Measurements from ENCODE around the gene KATNB1. TPM values are rescaled to one million over a fixed set of nuclear protein-coding genes. Genes with fewer than 3 reads are reported as not detected.

KATNB1 gene
- total RNA-seq, 1 donor from 2014 or later, result 18.0 TPM

DNA sequence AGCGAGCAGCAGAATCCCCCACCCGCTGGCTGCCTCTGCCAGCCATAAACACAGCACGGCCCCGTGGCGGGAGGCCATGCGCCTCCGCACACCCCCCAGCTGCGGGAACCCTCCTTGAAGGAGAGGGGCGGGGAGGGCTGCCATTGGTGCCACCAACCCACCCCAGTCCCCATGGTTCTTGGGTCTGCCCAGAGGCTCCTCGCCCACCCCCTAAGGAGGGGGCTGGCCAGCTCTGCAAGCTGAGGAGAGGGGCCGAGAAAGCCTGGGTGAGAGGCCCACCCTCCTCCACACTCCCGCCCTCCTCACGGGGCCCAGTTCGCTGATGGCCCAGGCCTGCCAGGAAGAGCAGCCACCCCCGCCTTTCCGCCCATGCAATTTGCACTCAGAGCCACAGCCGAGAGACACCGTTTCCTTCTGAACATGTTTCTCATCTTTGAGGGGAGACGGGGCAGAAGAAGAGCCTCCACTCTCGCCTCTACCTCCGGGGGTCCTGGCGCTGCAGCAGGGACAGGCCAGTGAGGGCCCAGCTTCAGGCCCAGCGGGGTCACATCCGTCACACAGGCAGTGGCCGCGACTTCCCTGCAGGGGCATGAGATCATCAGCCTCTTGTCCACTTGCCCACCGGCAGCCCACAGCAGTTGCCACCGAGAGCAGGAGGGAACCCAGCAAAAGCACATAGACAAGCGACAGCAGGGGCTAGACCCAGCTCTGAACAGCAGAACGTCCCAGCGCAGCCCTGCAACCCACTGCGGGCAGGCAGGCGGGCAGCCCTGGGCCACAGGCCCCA lies 23.0 kb downstream of the KATNB1 start:
- TF ChIP-seq, protein P1, sequence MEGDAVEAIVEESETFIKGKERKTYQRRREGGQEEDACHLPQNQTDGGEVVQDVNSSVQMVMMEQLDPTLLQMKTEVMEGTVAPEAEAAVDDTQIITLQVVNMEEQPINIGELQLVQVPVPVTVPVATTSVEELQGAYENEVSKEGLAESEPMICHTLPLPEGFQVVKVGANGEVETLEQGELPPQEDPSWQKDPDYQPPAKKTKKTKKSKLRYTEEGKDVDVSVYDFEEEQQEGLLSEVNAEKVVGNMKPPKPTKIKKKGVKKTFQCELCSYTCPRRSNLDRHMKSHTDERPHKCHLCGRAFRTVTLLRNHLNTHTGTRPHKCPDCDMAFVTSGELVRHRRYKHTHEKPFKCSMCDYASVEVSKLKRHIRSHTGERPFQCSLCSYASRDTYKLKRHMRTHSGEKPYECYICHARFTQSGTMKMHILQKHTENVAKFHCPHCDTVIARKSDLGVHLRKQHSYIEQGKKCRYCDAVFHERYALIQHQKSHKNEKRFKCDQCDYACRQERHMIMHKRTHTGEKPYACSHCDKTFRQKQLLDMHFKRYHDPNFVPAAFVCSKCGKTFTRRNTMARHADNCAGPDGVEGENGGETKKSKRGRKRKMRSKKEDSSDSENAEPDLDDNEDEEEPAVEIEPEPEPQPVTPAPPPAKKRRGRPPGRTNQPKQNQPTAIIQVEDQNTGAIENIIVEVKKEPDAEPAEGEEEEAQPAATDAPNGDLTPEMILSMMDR (IDR thresholded peaks at IDR 0.05), result no peak
- no peak overlapping the region for H3K4me3 ChIP-seq
- DNase-seq (peak; percentile 45), ATAC-seq (no peak)
- peaks cover 12% of the 10 kb centered on the region for H3K4me1 ChIP-seq
- no peaks in the 10 kb centered on the region for H3K27me3 ChIP-seq (ENCODE audit: low read depth)
- H3K36me3 ChIP-seq, result peaks cover 65% of the 10 kb centered on the region
- intact Hi-C loops (cut with DNase I), result no loop called here
- H3K9me3 ChIP-seq, result no peaks in the 10 kb centered on the region
- peak overlapping the region; percentile 49 for H3K27ac ChIP-seq

DNA sequence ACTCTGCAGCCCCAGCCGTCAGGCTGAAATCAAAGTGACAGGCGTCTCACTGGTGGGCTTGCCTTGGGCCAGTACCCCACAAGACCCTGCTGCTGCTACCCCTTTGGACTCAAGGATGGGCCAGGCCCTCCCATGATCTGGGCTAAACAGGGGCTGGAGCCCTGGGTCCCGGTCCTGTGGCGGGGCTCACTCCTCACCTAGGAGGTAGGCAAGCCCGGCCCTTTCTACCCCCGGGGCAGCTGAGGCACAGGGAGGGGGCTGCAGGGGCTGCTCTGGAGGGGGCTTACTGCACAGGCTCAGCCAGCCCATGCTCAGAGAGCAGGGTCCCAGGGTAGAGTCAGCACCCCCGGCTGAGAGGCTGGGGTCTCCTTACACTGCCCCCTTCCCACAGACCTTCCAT lies 23.6 kb downstream of the KATNB1 start:
- DNase-seq, result peak; percentile 43
- H3K27me3 ChIP-seq (ENCODE audit: low read depth), result no peaks in the 10 kb centered on the region
- peaks cover 68% of the 10 kb centered on the region for H3K36me3 ChIP-seq
- H3K27ac ChIP-seq, result peak overlapping the region; percentile 11
- no peak for ATAC-seq
- TF ChIP-seq, protein P1 (IDR thresholded peaks at IDR 0.05), result no peak
- H3K4me1 ChIP-seq, result peaks cover 12% of the 10 kb centered on the region
- no peaks in the 10 kb centered on the region for H3K9me3 ChIP-seq
- intact Hi-C loops (cut with DNase I), result no loop called here
- H3K4me3 ChIP-seq, result no peak overlapping the region

DNA sequence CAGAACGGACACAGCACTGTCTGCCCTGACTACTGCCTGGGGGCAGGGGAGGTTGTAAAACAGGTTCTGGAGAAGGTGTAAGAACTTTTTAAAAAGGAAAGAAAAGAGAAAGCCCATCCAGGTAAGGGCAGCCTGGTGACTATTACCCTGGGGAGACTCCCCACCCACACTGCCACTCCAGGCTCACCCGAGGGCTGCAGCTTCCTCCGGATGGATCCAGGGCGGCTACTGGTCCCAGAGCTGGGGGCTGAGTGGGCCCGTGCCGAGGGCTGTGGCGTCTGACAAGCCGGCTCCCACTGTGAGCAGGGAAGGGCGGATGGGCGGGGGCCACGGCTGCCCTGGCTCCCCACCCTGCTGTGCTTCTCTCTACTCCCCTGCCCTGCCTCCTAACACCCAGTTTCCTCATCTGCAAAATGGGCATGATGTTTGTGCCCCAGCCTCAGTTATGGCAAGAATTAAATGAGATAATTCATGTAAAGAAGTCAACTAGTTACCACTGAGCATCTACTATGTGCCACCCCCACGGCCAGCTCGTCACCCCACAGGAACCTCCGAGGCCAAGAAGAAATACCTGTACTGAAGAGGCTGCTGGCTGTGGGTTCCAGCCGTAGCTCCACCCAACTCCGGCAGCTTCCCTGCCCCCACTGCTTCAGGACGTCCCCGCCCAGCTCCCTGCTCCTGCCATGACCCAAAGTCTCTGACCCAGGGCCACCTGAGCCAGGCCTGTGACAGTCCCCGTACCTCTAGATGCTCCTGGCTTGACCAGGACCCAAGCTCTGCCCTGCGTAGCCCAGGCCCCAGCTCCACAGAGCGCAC lies 24.2 kb downstream of the KATNB1 start:
- Histone ChIP-seq H3K27me3 (ENCODE audit: low read depth) (no peaks in the 10 kb centered on the region), H3K4me1 (peaks cover 12% of the 10 kb centered on the region), H3K27ac (peak overlapping the region; percentile 11), H3K4me3 (no peak overlapping the region), H3K9me3 (no peaks in the 10 kb centered on the region), H3K36me3 (peaks cover 72% of the 10 kb centered on the region)
- TF ChIP-seq, protein P1 (IDR thresholded peaks at IDR 0.05), result no peak
- intact Hi-C loops (cut with DNase I), result no loop called here
- ATAC-seq (no peak), DNase-seq (peak; percentile 44)

DNA sequence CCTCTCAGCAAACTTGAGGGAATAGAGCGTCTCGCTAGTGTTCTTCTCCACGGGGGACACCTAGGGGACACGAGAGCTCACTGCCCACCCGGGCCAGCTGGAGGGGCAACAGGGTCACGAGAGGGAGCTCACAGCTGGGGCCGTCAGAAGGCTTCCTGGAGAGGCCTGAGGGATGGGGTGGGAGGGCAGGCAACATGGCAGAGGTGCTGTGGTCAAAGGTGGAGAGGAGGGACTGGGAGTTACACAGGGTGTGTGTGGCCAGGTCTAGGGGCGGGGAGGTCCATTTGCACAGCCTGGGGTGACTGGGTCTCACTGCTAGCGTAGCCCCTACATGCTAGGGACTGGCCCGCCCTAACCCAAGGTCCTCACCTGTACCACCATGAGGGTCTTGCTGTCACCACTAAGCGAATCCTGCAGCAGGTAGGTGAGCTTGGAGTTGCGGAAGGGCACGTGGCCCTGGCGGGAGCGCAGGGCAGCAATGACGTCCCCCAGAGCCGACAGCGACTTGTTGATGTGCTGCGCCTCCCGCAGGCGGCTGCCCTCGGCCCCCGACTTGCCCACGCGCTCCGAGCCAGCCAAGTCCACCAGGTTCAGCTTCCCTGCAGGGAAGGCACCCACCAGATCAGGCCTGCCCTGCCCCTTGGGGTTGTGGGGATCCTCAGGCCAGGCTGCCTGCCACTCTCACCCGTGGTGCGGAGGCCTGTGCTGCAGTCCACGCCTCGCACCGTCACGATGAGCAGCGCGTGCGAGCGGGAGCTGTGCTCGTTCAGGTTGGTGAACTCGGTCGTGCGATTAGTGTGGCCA lies 25.0 kb downstream of the KATNB1 start:
- Histone ChIP-seq H3K9me3 (no peaks in the 10 kb centered on the region), H3K36me3 (peaks cover 72% of the 10 kb centered on the region), H3K4me3 (no peak overlapping the region), H3K27me3 (ENCODE audit: low read depth) (no peaks in the 10 kb centered on the region), H3K27ac (no peak overlapping the region), H3K4me1 (peaks cover 12% of the 10 kb centered on the region)
- ATAC-seq (no peak), DNase-seq (peak; percentile 41)
- TF ChIP-seq, protein P1 (IDR thresholded peaks at IDR 0.05), result no peak
- intact Hi-C loops (cut with DNase I), result no loop called here

DNA sequence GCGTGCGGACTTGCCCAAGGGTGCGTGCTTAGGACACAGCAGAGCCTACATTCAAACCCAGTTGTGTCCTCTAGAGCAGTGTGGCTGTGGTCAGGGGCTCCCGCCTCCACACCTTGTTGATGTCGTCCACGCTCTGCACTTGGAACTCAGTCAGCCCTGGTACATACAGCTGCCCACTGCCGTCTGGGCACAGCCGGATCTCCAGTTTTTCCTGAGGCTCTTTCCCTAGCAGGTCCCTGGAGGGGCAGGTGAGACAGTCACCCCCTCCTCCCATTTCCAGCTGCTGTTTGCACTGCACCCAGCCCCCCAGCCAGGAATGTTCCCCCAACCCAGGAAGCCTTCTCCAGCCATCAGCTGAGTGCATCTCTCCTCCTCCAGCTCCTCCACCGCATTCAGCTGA lies 25.7 kb downstream of the KATNB1 start:
- Histone ChIP-seq H3K4me1 (peaks cover 12% of the 10 kb centered on the region), H3K36me3 (peaks cover 72% of the 10 kb centered on the region), H3K27me3 (ENCODE audit: low read depth) (no peaks in the 10 kb centered on the region), H3K4me3 (no peak overlapping the region), H3K9me3 (no peaks in the 10 kb centered on the region), H3K27ac (no peak overlapping the region)
- TF ChIP-seq, protein P1 (IDR thresholded peaks at IDR 0.05), result no peak
- ATAC-seq (no peak), DNase-seq (peak; percentile 30)
- intact Hi-C loops (cut with DNase I), result no loop called here

Measured in lower lobe of right lung (tissue), 2 donors.